ENCODE measurements around the gene GAREM2. TPM values are rescaled to one million over a fixed set of nuclear protein-coding genes. Genes with fewer than 3 reads are reported as not detected.

Gene GAREM2
- polyA plus RNA-seq, 2 of the 4 experiments (the other 2 are of a cell fraction): 5.1 to 5.9 TPM

DNA sequence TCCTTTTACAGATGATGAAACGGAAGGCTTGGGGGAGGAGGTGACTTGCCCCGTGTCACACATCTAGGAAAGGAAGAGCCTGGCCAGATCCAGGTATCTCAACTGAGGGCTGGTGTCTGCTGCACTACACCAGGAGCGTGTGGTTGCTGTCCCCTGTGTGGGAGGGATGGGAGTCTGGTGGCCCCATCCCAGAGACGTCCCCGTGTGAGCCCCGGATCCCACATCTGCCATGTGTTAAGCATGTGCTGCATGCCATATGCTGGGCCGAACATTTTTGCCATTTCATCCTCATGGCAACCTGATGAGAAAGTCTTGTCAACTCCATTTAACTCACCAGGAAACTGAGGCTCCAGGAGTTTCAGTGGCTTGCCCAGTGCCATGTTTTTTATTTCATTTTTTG, 4.2 kb downstream of the GAREM2 start:
- ATAC-seq (no peak), DNase-seq (ENCODE audit: low read depth in 1 of 2, low spot score in 1 of 2) (no peak), FAIRE-seq (no peak)
- Histone ChIP-seq H3K9me3 (no peaks in the 10 kb centered on the region), H3K4me3 (no peak overlapping the region), H3K4me2 (no peak overlapping the region), H3K4me1 (peaks cover 14% of the 10 kb centered on the region; the same call in 1 of the 3 replicates), H3K27ac (no peak overlapping the region)
- TF ChIP-seq EHF (CRISPR knock-in tag; IDR thresholded peaks at IDR 0.05): no peak
- TF ChIP-seq, protein P1, sequence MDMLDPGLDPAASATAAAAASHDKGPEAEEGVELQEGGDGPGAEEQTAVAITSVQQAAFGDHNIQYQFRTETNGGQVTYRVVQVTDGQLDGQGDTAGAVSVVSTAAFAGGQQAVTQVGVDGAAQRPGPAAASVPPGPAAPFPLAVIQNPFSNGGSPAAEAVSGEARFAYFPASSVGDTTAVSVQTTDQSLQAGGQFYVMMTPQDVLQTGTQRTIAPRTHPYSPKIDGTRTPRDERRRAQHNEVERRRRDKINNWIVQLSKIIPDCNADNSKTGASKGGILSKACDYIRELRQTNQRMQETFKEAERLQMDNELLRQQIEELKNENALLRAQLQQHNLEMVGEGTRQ (IDR thresholded peaks at IDR 0.05): no peak
- no peak for TF ChIP-seq RAD21 (conservative IDR thresholded peaks at IDR 0.05 in 1 of 2, IDR thresholded peaks at IDR 0.05 in 1 of 2)
- TF ChIP-seq JUNB (IDR thresholded peaks at IDR 0.05): no peak
- no peak for TF ChIP-seq EP300 (IDR thresholded peaks at IDR 0.05)
- TF ChIP-seq MYC (IDR thresholded peaks at IDR 0.05; ENCODE audit: borderline replicate concordance, low read length): no peak
- TF ChIP-seq NFE2L2 (conservative IDR thresholded peaks at IDR 0.05; ENCODE audit: low read length): no peak
- WGBS (ENCODE audit: missing lambda C conversion rate): 90% methylated on average over 7 of the region's 7 CpGs
- CTCF ChIA-PET: interaction anchor here (1.1 to 6.2 kb wide), 3 partner anchors 8 to 229 kb away, joined by 3 to 77 read pairs (median 4); no protein-coding TSS in a partner anchor
- POLR2A ChIA-PET: no interaction called here

DNA sequence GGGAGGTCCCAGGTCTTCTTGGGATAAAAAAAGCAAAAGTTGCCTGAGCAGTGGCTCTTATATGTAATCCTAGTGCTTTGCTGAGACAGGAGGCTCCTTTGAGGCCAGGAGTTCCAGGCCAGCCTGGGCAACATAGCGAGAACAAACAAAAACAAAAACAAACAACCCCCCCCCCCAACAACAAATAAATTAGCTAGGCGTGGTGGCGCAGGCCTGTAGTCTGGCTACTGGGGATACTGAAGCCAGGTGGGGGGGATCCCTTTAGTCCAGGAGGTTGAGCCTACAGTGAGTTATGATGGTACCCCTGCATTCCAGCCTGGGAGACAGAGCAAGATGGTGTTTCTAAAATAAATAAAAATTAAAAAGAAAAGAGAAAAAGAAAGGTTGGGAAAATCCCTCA, 5.4 kb downstream of the GAREM2 start:
- DNase-seq (ENCODE audit: low read depth in 1 of 2, low spot score in 1 of 2): no peak
- POLR2A ChIA-PET: no interaction called here
- no peak for TF ChIP-seq TFCP2L1 (CRISPR knock-in tag; IDR thresholded peaks at IDR 0.05)
- TF ChIP-seq EHMT2 (IDR thresholded peaks at IDR 0.05; ENCODE audit: low read depth): no peak
- no peak for TF ChIP-seq RARB (CRISPR knock-in tag; IDR thresholded peaks at IDR 0.05)
- no peak for TF ChIP-seq NR3C1 (IDR thresholded peaks at IDR 0.05)
- TF ChIP-seq SREBF2 (IDR thresholded peaks at IDR 0.05): no peak
- no peak for TF ChIP-seq HOXB13 (CRISPR knock-in tag; IDR thresholded peaks at IDR 0.05; ENCODE audit: low read depth)
- no peak for TF ChIP-seq FOXS1 (CRISPR knock-in tag; IDR thresholded peaks at IDR 0.05)
- TF ChIP-seq GATA3 (IDR thresholded peaks at IDR 0.05; ENCODE audit: borderline replicate concordance): no peak
- CTCF ChIA-PET: interaction anchor here (0.6 to 1.9 kb wide), 5 partner anchors 8 to 230 kb away, joined by 3 to 6 read pairs (median 4); no protein-coding TSS in a partner anchor
- Histone ChIP-seq H3K27ac (peak overlapping the region; percentile 54 to 87; a peak in 5 of 6 replicates), H3K4me3 (peak overlapping the region; percentile 44), H3K4me2 (peak overlapping the region; percentile 68), H3K9me3 (no peaks in the 10 kb centered on the region), H3K4me1 (peaks cover 14% of the 10 kb centered on the region; the same call in 1 of the 3 replicates)
- FAIRE-seq: no peak
- ATAC-seq: no peak
- 73% methylated on average over 3 of the region's 3 CpGs for WGBS (ENCODE audit: missing lambda C conversion rate)

DNA sequence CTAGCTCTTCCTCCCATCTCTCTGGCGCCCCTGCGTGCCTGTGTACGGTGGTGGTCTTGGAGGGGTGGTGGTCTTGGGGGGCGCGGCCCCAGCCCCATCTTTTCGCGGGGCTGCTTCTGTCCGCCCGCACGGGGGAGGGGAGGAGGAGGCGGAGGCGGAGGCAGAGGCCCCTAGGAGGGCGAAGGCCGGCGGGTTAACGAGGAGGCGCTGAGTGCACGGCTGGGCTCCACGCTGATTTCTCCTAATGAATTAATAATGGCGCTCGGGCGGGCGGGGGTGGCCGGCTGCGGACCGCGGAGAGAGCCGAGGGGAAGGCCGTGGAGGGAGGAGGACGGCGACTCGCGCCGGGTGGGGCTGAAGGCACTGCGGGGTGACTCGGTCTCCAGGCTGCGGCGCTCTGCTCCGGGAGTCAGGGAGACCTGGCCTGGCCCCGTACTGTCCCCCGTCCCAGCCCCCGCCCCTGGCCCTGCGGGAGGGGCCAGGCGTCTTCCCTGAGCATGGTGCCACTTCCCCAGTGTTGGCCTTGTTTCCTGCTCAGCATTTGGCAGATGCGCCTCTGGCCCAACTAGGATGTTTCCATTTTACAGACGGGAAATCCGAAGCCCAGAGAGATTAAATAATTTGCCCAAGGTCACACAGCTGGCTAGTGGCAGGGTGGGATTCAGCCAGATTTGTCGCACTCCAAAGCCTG, 6.0 kb downstream of the GAREM2 start:
- CTCF ChIA-PET: interaction anchor here (0.6 to 1.9 kb wide), 5 partner anchors 7 to 189 kb away, joined by 3 to 6 read pairs (median 4); no protein-coding TSS in a partner anchor
- POLR2A ChIA-PET: no interaction called here
- peak overlapping the region; percentile 54 to 87 for H3K27ac ChIP-seq
- 55% methylated on average over 39 of the region's 48 CpGs for WGBS (ENCODE audit: missing lambda C conversion rate)
- ATAC-seq (peak; percentile 54 to 68; a peak in 5 of 6 replicates), FAIRE-seq (no peak), DNase-seq (ENCODE audit: low read depth in 1 of 2, low spot score in 1 of 2) (no peak)
- H3K4me3 ChIP-seq: peak overlapping the region; percentile 44
- TF ChIP-seq, protein P2, sequence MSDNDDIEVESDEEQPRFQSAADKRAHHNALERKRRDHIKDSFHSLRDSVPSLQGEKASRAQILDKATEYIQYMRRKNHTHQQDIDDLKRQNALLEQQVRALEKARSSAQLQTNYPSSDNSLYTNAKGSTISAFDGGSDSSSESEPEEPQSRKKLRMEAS (IDR thresholded peaks at IDR 0.05): 0 out of 2 replicates have a peak, but pooled peaks have one; percentile 3
- no peak for TF ChIP-seq FOSB (CRISPR knock-in tag; IDR thresholded peaks at IDR 0.05)
- TF ChIP-seq POLR2A (IDR thresholded peaks at IDR 0.05; ENCODE audit: low read length): 0 out of 2 replicates have a peak, but pooled peaks have one; percentile 15
- H3K4me1 ChIP-seq: peaks cover 9% of the 10 kb centered on the region; the same call in 1 of the 3 replicates
- H3K9me3 ChIP-seq: no peaks in the 10 kb centered on the region
- H3K4me2 ChIP-seq: peak overlapping the region; percentile 68

DNA sequence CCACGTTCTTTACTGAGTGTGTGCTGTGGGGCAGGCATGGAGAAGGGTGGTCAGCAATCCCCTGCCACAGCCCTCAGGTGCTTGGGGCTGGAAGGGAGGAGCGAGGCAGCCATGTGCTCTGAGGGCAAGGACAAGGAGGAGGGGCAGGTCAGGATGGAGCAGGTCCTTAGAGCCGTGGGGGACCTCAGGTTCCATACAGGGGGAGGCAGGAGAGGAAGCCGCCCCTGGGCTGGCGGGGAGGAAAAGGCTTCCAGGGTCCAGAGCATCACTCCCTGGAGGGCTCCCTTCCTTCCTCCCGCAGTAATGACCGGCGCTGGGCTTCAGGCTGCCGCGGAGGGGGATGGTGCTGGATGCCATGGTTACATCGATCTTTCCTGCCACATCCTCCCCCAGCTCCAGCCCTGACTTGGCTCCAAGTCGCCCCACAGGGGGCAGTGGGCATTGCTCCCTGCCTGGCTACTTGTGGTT, 6.6 kb downstream of the GAREM2 start:
- DNase-seq (ENCODE audit: low read depth in 1 of 2, low spot score in 1 of 2) (no peak), FAIRE-seq (no peak), ATAC-seq (peak in 1 of 2 experiments; percentile 7; a peak in 3 of 6 replicates)
- Histone ChIP-seq H3K4me3 (no peak overlapping the region; the same call in 1 of the 3 replicates), H3K9me3 (no peaks in the 10 kb centered on the region), H3K4me1 (peaks cover 10% of the 10 kb centered on the region; the same call in 1 of the 3 replicates), H3K4me2 (peak overlapping the region; percentile 68), H3K27ac (peak overlapping the region in 1 of 2 experiments; percentile 87; a peak in 4 of 6 replicates)
- ChIA-PET CTCF (interaction anchor here (0.6 to 1.9 kb wide), 2 partner anchors 8 to 34 kb away, joined by 3 to 6 read pairs; no protein-coding TSS in a partner anchor), POLR2A (no interaction called here)
- 82% methylated on average over 12 of the region's 12 CpGs for WGBS (ENCODE audit: missing lambda C conversion rate)
- TF ChIP-seq, protein P2 (IDR thresholded peaks at IDR 0.05): peak; percentile 10; the same call in 1 of the 2 replicates
- TF ChIP-seq, protein P3, sequence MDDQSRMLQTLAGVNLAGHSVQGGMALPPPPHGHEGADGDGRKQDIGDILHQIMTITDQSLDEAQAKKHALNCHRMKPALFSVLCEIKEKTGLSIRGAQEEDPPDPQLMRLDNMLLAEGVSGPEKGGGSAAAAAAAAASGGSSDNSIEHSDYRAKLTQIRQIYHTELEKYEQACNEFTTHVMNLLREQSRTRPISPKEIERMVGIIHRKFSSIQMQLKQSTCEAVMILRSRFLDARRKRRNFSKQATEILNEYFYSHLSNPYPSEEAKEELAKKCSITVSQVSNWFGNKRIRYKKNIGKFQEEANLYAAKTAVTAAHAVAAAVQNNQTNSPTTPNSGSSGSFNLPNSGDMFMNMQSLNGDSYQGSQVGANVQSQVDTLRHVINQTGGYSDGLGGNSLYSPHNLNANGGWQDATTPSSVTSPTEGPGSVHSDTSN (IDR thresholded peaks at IDR 0.05): no peak

Measured in A549 (cell line).